ENCODE measurements around the gene PLAU.

GRCh38 chr10:73879296-73880173 is 31.4 kb upstream of the PLAU start:
- peak; percentile 85 for TF ChIP-seq MAX (IDR thresholded peaks at IDR 0.05)
- TF ChIP-seq, protein P1, sequence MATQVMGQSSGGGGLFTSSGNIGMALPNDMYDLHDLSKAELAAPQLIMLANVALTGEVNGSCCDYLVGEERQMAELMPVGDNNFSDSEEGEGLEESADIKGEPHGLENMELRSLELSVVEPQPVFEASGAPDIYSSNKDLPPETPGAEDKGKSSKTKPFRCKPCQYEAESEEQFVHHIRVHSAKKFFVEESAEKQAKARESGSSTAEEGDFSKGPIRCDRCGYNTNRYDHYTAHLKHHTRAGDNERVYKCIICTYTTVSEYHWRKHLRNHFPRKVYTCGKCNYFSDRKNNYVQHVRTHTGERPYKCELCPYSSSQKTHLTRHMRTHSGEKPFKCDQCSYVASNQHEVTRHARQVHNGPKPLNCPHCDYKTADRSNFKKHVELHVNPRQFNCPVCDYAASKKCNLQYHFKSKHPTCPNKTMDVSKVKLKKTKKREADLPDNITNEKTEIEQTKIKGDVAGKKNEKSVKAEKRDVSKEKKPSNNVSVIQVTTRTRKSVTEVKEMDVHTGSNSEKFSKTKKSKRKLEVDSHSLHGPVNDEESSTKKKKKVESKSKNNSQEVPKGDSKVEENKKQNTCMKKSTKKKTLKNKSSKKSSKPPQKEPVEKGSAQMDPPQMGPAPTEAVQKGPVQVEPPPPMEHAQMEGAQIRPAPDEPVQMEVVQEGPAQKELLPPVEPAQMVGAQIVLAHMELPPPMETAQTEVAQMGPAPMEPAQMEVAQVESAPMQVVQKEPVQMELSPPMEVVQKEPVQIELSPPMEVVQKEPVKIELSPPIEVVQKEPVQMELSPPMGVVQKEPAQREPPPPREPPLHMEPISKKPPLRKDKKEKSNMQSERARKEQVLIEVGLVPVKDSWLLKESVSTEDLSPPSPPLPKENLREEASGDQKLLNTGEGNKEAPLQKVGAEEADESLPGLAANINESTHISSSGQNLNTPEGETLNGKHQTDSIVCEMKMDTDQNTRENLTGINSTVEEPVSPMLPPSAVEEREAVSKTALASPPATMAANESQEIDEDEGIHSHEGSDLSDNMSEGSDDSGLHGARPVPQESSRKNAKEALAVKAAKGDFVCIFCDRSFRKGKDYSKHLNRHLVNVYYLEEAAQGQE (IDR thresholded peaks at IDR 0.05; ENCODE audit: low read depth): no peak
- peak; percentile 43; the same call in 1 of the 2 replicates for TF ChIP-seq TEAD4 (IDR thresholded peaks at IDR 0.05)
- no peak for TF ChIP-seq CEBPB (IDR thresholded peaks at IDR 0.05)
- TF ChIP-seq TAF1 (IDR thresholded peaks at IDR 0.05; ENCODE audit: low read depth): no peak
- peak; percentile 68 for TF ChIP-seq CREB1 (IDR thresholded peaks at IDR 0.05; ENCODE audit: low read depth)
- TF ChIP-seq RAD21 (IDR thresholded peaks at IDR 0.05; ENCODE audit: low read depth): peak; percentile 87
- TF ChIP-seq ZBTB7A (IDR thresholded peaks at IDR 0.05; ENCODE audit: low read depth): no peak

Measured in Ishikawa (cell line).